Fibroblast of lung (primary cell): ENCODE data around the gene HIGD1A. TPM values are rescaled to one million over a fixed set of nuclear protein-coding genes. Genes with fewer than 3 reads are reported as not detected.

Experiments
- DNase-seq, 2 donors: peaks; one replicate each; pipeline versions ENCODE4 v3.0.0 to v3.0.0-alpha.2; 2010; ENCODE audit warnings: low read depth in 2 of 2
- H2AFZ ChIP-seq: 2 replicates; pipeline ENCODE4 v1.5.1; 2012; ENCODE audit warnings: low read length, control low read depth, inconsistent platforms
- H3K27ac ChIP-seq: 2 replicates; pipeline ENCODE4 v1.5.1; 2011; ENCODE audit warnings: low read length, control low read depth; ENCODE audit not compliant: insufficient read depth
- H3K27me3 ChIP-seq: 2 replicates; pipeline ENCODE4 v1.5.1; 2011; ENCODE audit warnings: mild to moderate bottlenecking, low read length; ENCODE audit not compliant: control insufficient read depth, insufficient read depth
- H3K36me3 ChIP-seq: 2 replicates; pipeline ENCODE4 v1.5.1; 2011; ENCODE audit warnings: low read length; ENCODE audit not compliant: control insufficient read depth, insufficient read depth
- H3K4me1 ChIP-seq: 2 replicates; pipeline ENCODE4 v1.5.1; 2011; ENCODE audit warnings: low read length; ENCODE audit not compliant: control insufficient read depth, insufficient read depth; ENCODE audit errors: extremely low read depth
- H3K4me2 ChIP-seq: 2 replicates; pipeline ENCODE4 v1.5.1; 2011; ENCODE audit warnings: low read length, control low read depth; ENCODE audit not compliant: insufficient read depth; ENCODE audit errors: extremely low read depth
- H3K4me3 ChIP-seq, 4 experiments: fragments of 200-600 bp in 1 of 4; sonication (generic) in 1 of 4; replicated peaks in 1 of 4; 2 replicates each; pipeline ENCODE4 v1.5.1; 2011 to 2016; ENCODE audit warnings: low read length in 4 of 4, low read depth in 3 of 4, mild to moderate bottlenecking in 3 of 4, control low read depth in 2 of 4, inconsistent platforms in 1 of 4, mixed read lengths in 1 of 4; ENCODE audit not compliant: insufficient read depth in 1 of 4; ENCODE audit errors: control extremely low read depth in 1 of 4
- H3K79me2 ChIP-seq: 2 replicates; pipeline ENCODE4 v1.5.1; 2012; ENCODE audit warnings: mild to moderate bottlenecking, low read length, inconsistent platforms; ENCODE audit not compliant: control insufficient read depth, insufficient read depth
- H3K9ac ChIP-seq: 2 replicates; pipeline ENCODE4 v1.5.1; 2011; ENCODE audit warnings: mild to moderate bottlenecking, low read length, control low read depth; ENCODE audit not compliant: insufficient read depth
- H3K9me3 ChIP-seq: 2 replicates; pipeline ENCODE4 v1.5.1; 2012; ENCODE audit warnings: low read depth, low read length; ENCODE audit not compliant: control insufficient read depth, insufficient read depth
- H4K20me1 ChIP-seq: 2 replicates; pipeline ENCODE4 v1.5.1; 2011; ENCODE audit warnings: low read length; ENCODE audit not compliant: control insufficient read depth, insufficient read depth; ENCODE audit errors: extremely low read depth
- CTCF ChIP-seq, 2 donors: IDR thresholded peaks in 1 of 2; conservative IDR thresholded peaks in 1 of 2; 1 replicate in 1 of 2; 2 replicates in 1 of 2; pipeline ENCODE4 v1.5.1; 2011 to 2012; ENCODE audit warnings: low read length in 2 of 2, control low read depth in 1 of 2, inconsistent platforms in 1 of 2, low read depth in 1 of 2, mild to moderate bottlenecking in 1 of 2
- EZH2 ChIP-seq: IDR thresholded peaks from 2 replicates; pipeline ENCODE4 v1.5.1; 2012; ENCODE audit warnings: low read length, control low read depth, mild to moderate bottlenecking; ENCODE audit errors: missing control alignments
- polyA plus RNA-seq, 2 donors: library from polyadenylated mRNA; depleted of rRNA in 1 of 2; stranded (reverse) in 1 of 2; unstranded in 1 of 2; fragments of >200 nt; gene quantifications; 2 replicates each; pipeline ENCODE4 v1.2.1, GENCODE V29; 2011 to 2012; ENCODE audit warnings: missing spikeins in 1 of 2
- total RNA-seq: library from RNA; depleted of rRNA; stranded (reverse); fragments of >200 nt; gene quantifications from 2 replicates; pipeline ENCODE4 v1.2.1, GENCODE V29; 2014

HIGD1A gene
- total and polyA plus RNA-seq, 2 donors (not counting 1 experiment from before 2014, with no cell fraction given), result 121 to 245 TPM

DNA sequence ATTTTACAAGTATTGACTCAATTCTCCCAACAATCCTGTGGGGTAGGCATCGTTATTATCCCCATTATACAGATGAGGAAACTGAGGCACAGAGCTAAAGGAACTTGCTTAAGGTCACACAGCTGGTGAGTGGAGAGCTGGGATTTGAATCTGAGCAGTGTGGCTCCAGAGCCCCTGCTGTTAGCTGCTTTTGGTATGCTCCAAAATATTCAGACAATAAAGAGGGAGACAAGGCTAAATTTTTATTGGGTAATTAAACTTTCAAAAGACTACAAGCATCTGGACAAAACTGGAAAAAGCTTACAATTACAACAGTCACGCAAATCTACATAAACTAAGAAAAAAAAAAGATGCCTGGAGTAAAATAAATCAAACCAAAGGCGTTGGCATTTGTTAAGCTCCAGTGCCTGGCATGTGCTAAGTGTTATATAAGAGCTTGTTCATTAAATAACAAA lies 59.0 kb downstream of the HIGD1A start:
- Histone ChIP-seq H3K4me3 (no peak overlapping the region), H3K9ac (no peak overlapping the region), H3K4me1 (peaks cover 4% of the 10 kb centered on the region), H3K27me3 (peaks cover 4% of the 10 kb centered on the region), H3K36me3 (no peaks in the 10 kb centered on the region), H4K20me1 (no peaks in the 10 kb centered on the region), H2AFZ (no peak overlapping the region), H3K4me2 (no peak overlapping the region), H3K27ac (no peak overlapping the region), H3K79me2 (no peaks in the 10 kb centered on the region), H3K9me3 (no peaks in the 10 kb centered on the region)
- DNase-seq, result no peak
- TF ChIP-seq CTCF (conservative IDR thresholded peaks at IDR 0.05 in 1 of 2, IDR thresholded peaks at IDR 0.05 in 1 of 2; ENCODE audit: low read depth in 1 of 2, low read length in 2 of 2) (no peak), EZH2 (no peak)

DNA sequence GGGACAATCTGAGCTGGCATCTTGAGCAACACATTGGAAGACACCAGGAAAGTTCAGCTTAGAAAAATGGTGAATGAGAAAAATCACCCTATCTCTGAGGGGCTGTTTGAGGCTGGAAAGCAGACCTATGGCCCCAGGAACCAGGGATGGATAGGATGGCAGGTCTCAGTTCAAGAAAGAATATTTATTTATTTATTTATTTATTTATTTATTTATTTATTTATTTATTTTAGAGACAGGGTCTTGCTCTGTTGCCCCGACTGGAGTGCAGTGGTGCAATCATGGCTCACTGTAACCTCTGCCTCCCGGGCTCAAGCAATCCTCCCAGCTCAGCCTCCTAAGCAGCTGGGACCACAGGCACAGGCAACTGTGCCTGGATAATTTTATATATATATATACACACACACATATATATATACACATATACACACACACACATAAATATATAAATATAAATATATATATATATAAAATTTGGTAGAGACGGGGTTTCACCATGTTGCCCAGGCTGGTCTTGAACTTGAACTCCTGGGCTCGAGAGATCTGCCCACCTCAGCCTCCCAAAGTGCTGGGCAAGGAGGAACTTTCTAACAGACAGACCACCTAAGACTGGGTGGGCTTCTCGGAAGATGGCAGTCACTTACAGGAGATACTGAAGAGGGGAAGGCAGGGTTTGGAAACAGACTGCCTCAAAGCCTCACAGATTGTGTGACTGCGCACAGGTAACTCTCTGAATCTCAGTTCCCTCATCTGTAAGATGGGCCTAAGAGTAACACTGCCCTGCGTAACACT lies 60.9 kb downstream of the HIGD1A start:
- Histone ChIP-seq H3K27ac (no peak overlapping the region), H3K9ac (no peak overlapping the region), H2AFZ (no peak overlapping the region), H3K4me2 (no peak overlapping the region), H3K4me1 (peaks cover 4% of the 10 kb centered on the region), H3K9me3 (no peaks in the 10 kb centered on the region), H4K20me1 (no peaks in the 10 kb centered on the region), H3K36me3 (no peaks in the 10 kb centered on the region), H3K27me3 (peaks cover 10% of the 10 kb centered on the region), H3K79me2 (no peaks in the 10 kb centered on the region), H3K4me3 (no peak overlapping the region)
- no peak for DNase-seq
- TF ChIP-seq CTCF (conservative IDR thresholded peaks at IDR 0.05 in 1 of 2, IDR thresholded peaks at IDR 0.05 in 1 of 2; ENCODE audit: low read depth in 1 of 2, low read length in 2 of 2), result no peak
- TF ChIP-seq EZH2, result no peak

DNA sequence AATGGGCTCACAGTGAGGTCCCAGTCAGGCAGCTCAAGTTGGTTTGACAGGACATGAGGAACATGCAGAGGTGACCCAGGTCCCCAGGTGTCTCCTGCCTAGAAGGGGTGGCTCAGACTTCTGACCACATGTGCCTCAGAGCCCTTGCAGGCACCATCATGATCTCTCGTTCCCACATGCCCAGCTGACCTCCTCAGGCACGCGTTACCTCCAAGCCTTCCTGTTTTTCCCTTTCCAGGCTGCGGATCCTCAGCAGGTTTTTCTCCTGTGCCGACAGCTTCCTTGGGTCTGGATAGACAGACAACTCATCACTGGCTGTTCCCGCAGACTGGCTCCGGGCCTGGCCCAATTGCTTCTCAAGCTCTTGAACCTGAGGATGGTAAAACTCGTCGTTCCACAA lies 61.6 kb downstream of the HIGD1A start:
- no peaks in the 10 kb centered on the region for H3K9me3 ChIP-seq
- H3K4me2 ChIP-seq, result no peak overlapping the region
- H3K36me3 ChIP-seq, result no peaks in the 10 kb centered on the region
- H3K27me3 ChIP-seq, result peaks cover 10% of the 10 kb centered on the region
- H3K79me2 ChIP-seq, result no peaks in the 10 kb centered on the region
- H2AFZ ChIP-seq, result no peak overlapping the region
- no peaks in the 10 kb centered on the region for H4K20me1 ChIP-seq
- TF ChIP-seq CTCF (conservative IDR thresholded peaks at IDR 0.05 in 1 of 2, IDR thresholded peaks at IDR 0.05 in 1 of 2; ENCODE audit: low read depth in 1 of 2, low read length in 2 of 2) (no peak), EZH2 (no peak)
- H3K4me3 ChIP-seq, result no peak overlapping the region
- peaks cover 4% of the 10 kb centered on the region for H3K4me1 ChIP-seq
- DNase-seq, result no peak
- H3K9ac ChIP-seq, result no peak overlapping the region
- no peak overlapping the region for H3K27ac ChIP-seq
